GM23338 (cell line): ENCODE results near the gene GLUD1. TPM values are rescaled to one million over a fixed set of nuclear protein-coding genes. Genes with fewer than 3 reads are reported as not detected.
A peak's percentile ranks its signal among the peaks of the same experiment; 100 is the strongest.

Experiments
- ATAC-seq: fragments of 200-7000 bp; cut with Tn5 transposase; 3 replicates; pipeline ENCODE4 v1.9.1; 2020
- DNase-seq: peaks from one replicate; pipeline ENCODE4 v3.0.0-alpha.2; 2015; ENCODE audit warnings: low spot score
- H2AFZ ChIP-seq: fragments of 200-600 bp; sonication (generic); 2 replicates; pipeline ENCODE4 v1.8.0; 2016; ENCODE audit warnings: antibody characterized with exemption, mild to moderate bottlenecking, moderate library complexity
- H3F3A ChIP-seq: fragments of 200-600 bp; sonication (generic); replicated peaks from 2 replicates; pipeline ENCODE4 v1.8.0; 2017; ENCODE audit warnings: antibody characterized with exemption, mixed run types, low read depth
- H3K27ac ChIP-seq: fragments of 200-600 bp; sonication (generic); 2 replicates; pipeline ENCODE4 v1.6.1; 2016; ENCODE audit warnings: low read depth
- H3K27me3 ChIP-seq: fragments of 200-600 bp; sonication (generic); 2 replicates; pipeline ENCODE4 v1.8.0; 2016; ENCODE audit warnings: mild to moderate bottlenecking, mixed run types, moderate library complexity; ENCODE audit not compliant: insufficient read depth
- H3K36me3 ChIP-seq: fragments of 200-600 bp; sonication (generic); 2 replicates; pipeline ENCODE4 v1.8.0; 2016; ENCODE audit warnings: mild to moderate bottlenecking; ENCODE audit not compliant: insufficient read depth
- H3K4me1 ChIP-seq: fragments of 200-600 bp; sonication (generic); 2 replicates; pipeline ENCODE4 v1.8.0; 2016; ENCODE audit warnings: mild to moderate bottlenecking, moderate library complexity; ENCODE audit not compliant: insufficient read depth
- H3K4me2 ChIP-seq: fragments of 200-600 bp; sonication (generic); 2 replicates; pipeline ENCODE4 v1.7.1; 2017; ENCODE audit warnings: mixed run types
- H3K4me3 ChIP-seq: fragments of 200-600 bp; sonication (generic); 2 replicates; pipeline ENCODE4 v1.6.1; 2016; ENCODE audit warnings: mixed run types
- H3K79me2 ChIP-seq: fragments of 200-600 bp; sonication (generic); replicated peaks from 2 replicates; pipeline ENCODE4 v1.8.0; 2017; ENCODE audit warnings: mild to moderate bottlenecking; ENCODE audit not compliant: insufficient read depth
- H3K9me2 ChIP-seq: fragments of 200-600 bp; sonication (generic); 2 replicates; pipeline ENCODE4 v1.8.0; 2017; ENCODE audit not compliant: insufficient read depth
- H4K20me1 ChIP-seq: fragments of 200-600 bp; sonication (generic); replicated peaks from 2 replicates; pipeline ENCODE4 v1.8.0; 2017; ENCODE audit warnings: mild to moderate bottlenecking; ENCODE audit not compliant: insufficient read depth
- H3K27ac Mint-ChIP-seq: 2 replicates; pipeline ENCODE4 v1.8.0; 2020; ENCODE audit warnings: inconsistent platforms, mild to moderate bottlenecking, moderate library complexity, mixed read lengths
- H3K27me3 Mint-ChIP-seq: 3 replicates; pipeline ENCODE4 v1.8.0; 2022; ENCODE audit warnings: low read depth, mild to moderate bottlenecking, moderate library complexity, mixed read lengths, inconsistent platforms; ENCODE audit not compliant: insufficient read depth, poor library complexity
- H3K36me3 Mint-ChIP-seq: 3 replicates; pipeline ENCODE4 v1.8.0; 2021; ENCODE audit warnings: low read depth, mild to moderate bottlenecking, inconsistent platforms, moderate library complexity, mixed read lengths
- H3K4me1 Mint-ChIP-seq: 3 replicates; pipeline ENCODE4 v1.8.0; 2020; ENCODE audit warnings: mild to moderate bottlenecking, inconsistent platforms, mixed read lengths
- H3K4me3 Mint-ChIP-seq: 3 replicates; pipeline ENCODE4 v1.8.0; 2021; ENCODE audit warnings: moderate library complexity, mild to moderate bottlenecking, inconsistent platforms, mixed read lengths
- H3K9me3 Mint-ChIP-seq: 3 replicates; pipeline ENCODE4 v1.8.0; 2020; ENCODE audit warnings: moderate library complexity, mild to moderate bottlenecking, inconsistent platforms, mixed read lengths
- CREB1 ChIP-seq: fragments of 250-450 bp; sonication (Bioruptor Pico); IDR thresholded peaks from 2 replicates; pipeline ENCODE4 v1.5.0; 2020; ENCODE audit warnings: low read depth, mild to moderate bottlenecking, moderate library complexity
- EZH2 ChIP-seq: fragments of 200-600 bp; sonication (generic); IDR thresholded peaks from one replicate; pipeline ENCODE4 v1.8.0; 2017; ENCODE audit warnings: antibody characterized with exemption, mild to moderate bottlenecking, low read depth; ENCODE audit not compliant: unreplicated experiment
- JUNB ChIP-seq: IDR thresholded peaks from one replicate; pipeline ENCODE4 v1.6.1; 2016; ENCODE audit warnings: antibody characterized with exemption; ENCODE audit not compliant: unreplicated experiment
- POLR2AphosphoS5 ChIP-seq: IDR thresholded peaks from 2 replicates; pipeline ENCODE4 v1.6.1; 2016; ENCODE audit warnings: antibody characterized with exemption, low read depth
- STAT1 ChIP-seq: IDR thresholded peaks from one replicate; pipeline ENCODE4 v1.6.1; 2016; ENCODE audit warnings: antibody characterized with exemption; ENCODE audit not compliant: unreplicated experiment
- polyA plus RNA-seq: library from polyadenylated mRNA; unstranded; fragments of >200 nt; fragmentation: Nextera tagmentation; extraction: Ambion mirVana; gene quantifications from 2 replicates; pipeline ENCODE4 v1.2.1, GENCODE V29; 2016
- total RNA-seq: library from RNA; depleted of rRNA; stranded (reverse); fragments of >200 nt; shearing (Covaris generic); gene quantifications from 2 replicates; pipeline ENCODE4 v1.2.3, GENCODE V29; 2014
- TF ChIP-seq, protein P1 (sequence below), 2 experiments: fragments of 200-600 bp in 1 of 2; sonication (generic) in 1 of 2; conservative IDR thresholded peaks; 2 replicates each; pipeline versions ENCODE4 v1.5.1 to v1.6.1; 2016 to 2017; ENCODE audit warnings: antibody characterized with exemption in 2 of 2, low read depth in 2 of 2, mild to moderate bottlenecking in 2 of 2, moderate library complexity in 1 of 2
- TF ChIP-seq, protein P2 (sequence below): fragments of 250-450 bp; sonication (Bioruptor Pico); IDR thresholded peaks from 2 replicates; pipeline ENCODE4 v1.5.0; 2020; ENCODE audit warnings: mild to moderate bottlenecking, moderate library complexity
- TF ChIP-seq, protein P3 (sequence below): IDR thresholded peaks from 2 replicates; pipeline ENCODE4 v1.6.1; 2016; ENCODE audit warnings: antibody characterized with exemption

The GLUD1 gene
- total and polyA plus RNA-seq, 2 experiments from 2014 or later: 44.7 to 144 TPM

DNA sequence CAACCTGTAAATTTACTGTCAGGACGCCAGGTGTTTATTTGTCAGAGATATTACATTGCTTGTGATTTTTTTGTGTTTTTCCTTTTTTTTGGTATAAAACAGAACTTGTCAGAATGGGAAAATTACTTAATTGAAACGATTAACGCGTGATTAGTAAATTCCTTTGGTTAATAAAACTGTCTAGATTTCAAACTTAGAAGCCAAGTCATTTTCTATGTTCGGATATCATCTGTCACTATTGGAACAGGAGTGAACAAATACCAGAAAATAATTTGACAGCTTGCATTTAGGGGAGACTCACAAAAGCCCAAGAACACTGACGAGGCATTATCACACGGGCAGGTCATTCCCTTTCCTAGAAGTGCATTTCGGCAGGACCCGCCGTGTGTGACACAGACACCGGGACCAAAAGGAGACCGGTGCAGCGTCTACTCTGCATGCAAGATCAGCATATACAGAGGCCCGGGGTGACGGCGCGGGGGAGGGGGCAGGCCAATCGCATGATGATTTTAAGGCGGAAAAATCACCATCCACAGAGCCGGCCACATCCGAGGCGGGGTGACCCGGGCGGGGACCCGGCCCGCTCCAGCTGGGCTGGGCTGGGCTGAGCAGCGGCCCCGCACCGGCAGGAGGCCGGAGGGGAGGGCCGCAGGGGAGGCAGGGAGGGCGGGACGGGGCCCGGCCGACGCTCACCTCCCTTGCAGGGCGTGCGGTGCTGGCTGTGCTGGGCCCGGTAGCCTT lies 841 bp downstream of the GLUD1 start:
- ATAC-seq (peak; percentile 40), DNase-seq (peak; percentile 56)
- peak overlapping the region; percentile 87 for H3K4me2 ChIP-seq
- H3K36me3 ChIP-seq: no peaks in the 10 kb centered on the region
- H2AFZ ChIP-seq: no peak overlapping the region
- peaks cover 19% of the 10 kb centered on the region for H3K4me1 ChIP-seq
- H3K79me2 ChIP-seq: peaks cover 74% of the 10 kb centered on the region
- Mint-ChIP-seq H3K27me3 (peaks cover 10% of the 10 kb centered on the region), H3K9me3 (peaks cover 3% of the 10 kb centered on the region; the same call in 1 of the 3 replicates), H3K4me1 (peaks cover 26% of the 10 kb centered on the region), H3K27ac (peak overlapping the region; percentile 87; the same call in 1 of the 2 replicates), H3K36me3 (peaks cover 9% of the 10 kb centered on the region; the same call in 2 of the 3 replicates), H3K4me3 (peak overlapping the region; percentile 88)
- H3K27ac ChIP-seq: peak overlapping the region; percentile 72
- no peaks in the 10 kb centered on the region for H3K9me2 ChIP-seq
- TF ChIP-seq POLR2AphosphoS5 (no peak), JUNB (no peak), EZH2 (no peak), STAT1 (no peak), CREB1 (CRISPR knock-in tag) (no peak; the same call in 1 of the 2 replicates)
- TF ChIP-seq, protein P1, sequence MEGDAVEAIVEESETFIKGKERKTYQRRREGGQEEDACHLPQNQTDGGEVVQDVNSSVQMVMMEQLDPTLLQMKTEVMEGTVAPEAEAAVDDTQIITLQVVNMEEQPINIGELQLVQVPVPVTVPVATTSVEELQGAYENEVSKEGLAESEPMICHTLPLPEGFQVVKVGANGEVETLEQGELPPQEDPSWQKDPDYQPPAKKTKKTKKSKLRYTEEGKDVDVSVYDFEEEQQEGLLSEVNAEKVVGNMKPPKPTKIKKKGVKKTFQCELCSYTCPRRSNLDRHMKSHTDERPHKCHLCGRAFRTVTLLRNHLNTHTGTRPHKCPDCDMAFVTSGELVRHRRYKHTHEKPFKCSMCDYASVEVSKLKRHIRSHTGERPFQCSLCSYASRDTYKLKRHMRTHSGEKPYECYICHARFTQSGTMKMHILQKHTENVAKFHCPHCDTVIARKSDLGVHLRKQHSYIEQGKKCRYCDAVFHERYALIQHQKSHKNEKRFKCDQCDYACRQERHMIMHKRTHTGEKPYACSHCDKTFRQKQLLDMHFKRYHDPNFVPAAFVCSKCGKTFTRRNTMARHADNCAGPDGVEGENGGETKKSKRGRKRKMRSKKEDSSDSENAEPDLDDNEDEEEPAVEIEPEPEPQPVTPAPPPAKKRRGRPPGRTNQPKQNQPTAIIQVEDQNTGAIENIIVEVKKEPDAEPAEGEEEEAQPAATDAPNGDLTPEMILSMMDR (conservative IDR thresholded peaks at IDR 0.05; ENCODE audit: low read depth in 2 of 2): no peak
- TF ChIP-seq, protein P2, sequence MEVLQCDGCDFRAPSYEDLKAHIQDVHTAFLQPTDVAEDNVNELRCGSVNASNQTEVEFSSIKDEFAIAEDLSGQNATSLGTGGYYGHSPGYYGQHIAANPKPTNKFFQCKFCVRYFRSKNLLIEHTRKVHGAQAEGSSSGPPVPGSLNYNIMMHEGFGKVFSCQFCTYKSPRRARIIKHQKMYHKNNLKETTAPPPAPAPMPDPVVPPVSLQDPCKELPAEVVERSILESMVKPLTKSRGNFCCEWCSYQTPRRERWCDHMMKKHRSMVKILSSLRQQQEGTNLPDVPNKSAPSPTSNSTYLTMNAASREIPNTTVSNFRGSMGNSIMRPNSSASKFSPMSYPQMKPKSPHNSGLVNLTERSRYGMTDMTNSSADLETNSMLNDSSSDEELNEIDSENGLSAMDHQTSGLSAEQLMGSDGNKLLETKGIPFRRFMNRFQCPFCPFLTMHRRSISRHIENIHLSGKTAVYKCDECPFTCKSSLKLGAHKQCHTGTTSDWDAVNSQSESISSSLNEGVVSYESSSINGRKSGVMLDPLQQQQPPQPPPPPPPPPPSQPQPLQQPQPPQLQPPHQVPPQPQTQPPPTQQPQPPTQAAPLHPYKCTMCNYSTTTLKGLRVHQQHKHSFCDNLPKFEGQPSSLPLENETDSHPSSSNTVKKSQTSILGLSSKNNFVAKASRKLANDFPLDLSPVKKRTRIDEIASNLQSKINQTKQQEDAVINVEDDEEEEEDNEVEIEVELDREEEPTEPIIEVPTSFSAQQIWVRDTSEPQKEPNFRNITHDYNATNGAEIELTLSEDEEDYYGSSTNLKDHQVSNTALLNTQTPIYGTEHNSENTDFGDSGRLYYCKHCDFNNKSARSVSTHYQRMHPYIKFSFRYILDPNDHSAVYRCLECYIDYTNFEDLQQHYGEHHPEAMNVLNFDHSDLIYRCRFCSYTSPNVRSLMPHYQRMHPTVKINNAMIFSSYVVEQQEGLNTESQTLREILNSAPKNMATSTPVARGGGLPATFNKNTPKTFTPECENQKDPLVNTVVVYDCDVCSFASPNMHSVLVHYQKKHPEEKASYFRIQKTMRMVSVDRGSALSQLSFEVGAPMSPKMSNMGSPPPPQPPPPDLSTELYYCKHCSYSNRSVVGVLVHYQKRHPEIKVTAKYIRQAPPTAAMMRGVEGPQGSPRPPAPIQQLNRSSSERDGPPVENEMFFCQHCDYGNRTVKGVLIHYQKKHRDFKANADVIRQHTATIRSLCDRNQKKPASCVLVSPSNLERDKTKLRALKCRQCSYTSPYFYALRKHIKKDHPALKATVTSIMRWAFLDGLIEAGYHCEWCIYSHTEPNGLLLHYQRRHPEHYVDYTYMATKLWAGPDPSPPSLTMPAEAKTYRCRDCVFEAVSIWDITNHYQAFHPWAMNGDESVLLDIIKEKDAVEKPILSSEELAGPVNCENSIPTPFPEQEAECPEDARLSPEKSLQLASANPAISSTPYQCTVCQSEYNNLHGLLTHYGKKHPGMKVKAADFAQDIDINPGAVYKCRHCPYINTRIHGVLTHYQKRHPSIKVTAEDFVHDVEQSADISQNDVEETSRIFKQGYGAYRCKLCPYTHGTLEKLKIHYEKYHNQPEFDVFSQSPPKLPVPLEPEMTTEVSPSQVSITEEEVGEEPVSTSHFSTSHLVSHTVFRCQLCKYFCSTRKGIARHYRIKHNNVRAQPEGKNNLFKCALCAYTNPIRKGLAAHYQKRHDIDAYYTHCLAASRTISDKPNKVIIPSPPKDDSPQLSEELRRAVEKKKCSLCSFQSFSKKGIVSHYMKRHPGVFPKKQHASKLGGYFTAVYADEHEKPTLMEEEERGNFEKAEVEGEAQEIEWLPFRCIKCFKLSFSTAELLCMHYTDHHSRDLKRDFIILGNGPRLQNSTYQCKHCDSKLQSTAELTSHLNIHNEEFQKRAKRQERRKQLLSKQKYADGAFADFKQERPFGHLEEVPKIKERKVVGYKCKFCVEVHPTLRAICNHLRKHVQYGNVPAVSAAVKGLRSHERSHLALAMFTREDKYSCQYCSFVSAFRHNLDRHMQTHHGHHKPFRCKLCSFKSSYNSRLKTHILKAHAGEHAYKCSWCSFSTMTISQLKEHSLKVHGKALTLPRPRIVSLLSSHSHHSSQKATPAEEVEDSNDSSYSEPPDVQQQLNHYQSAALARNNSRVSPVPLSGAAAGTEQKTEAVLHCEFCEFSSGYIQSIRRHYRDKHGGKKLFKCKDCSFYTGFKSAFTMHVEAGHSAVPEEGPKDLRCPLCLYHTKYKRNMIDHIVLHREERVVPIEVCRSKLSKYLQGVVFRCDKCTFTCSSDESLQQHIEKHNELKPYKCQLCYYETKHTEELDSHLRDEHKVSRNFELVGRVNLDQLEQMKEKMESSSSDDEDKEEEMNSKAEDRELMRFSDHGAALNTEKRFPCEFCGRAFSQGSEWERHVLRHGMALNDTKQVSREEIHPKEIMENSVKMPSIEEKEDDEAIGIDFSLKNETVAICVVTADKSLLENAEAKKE (CRISPR knock-in tag): no peak
- TF ChIP-seq, protein P3, sequence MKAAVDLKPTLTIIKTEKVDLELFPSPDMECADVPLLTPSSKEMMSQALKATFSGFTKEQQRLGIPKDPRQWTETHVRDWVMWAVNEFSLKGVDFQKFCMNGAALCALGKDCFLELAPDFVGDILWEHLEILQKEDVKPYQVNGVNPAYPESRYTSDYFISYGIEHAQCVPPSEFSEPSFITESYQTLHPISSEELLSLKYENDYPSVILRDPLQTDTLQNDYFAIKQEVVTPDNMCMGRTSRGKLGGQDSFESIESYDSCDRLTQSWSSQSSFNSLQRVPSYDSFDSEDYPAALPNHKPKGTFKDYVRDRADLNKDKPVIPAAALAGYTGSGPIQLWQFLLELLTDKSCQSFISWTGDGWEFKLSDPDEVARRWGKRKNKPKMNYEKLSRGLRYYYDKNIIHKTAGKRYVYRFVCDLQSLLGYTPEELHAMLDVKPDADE: no peak
- no peaks in the 10 kb centered on the region for H3K27me3 ChIP-seq
- no peaks in the 10 kb centered on the region for H3F3A ChIP-seq
- H4K20me1 ChIP-seq: no peaks in the 10 kb centered on the region
- H3K4me3 ChIP-seq: peak overlapping the region; percentile 56
